GM21447 (cell line): Measurements from ENCODE around the gene PCSK6.

Source experiments
- ATAC-seq: cut with Tn5 transposase; IDR thresholded peaks from one replicate; pipeline ENCODE4 v1.9.1; 2021; ENCODE audit not compliant: unreplicated experiment

PCSK6 gene

GRCh38 chr15:101448336-101448735, 41.2 kb downstream of the PCSK6 start:
- ATAC-seq, result no peak

- ATAC-seq, result no peak
These were observed 41.9 kb downstream of the PCSK6 start for GRCh38 chr15:101447561-101448071.

- ATAC-seq, result no peak
These were observed 42.4 kb downstream of the PCSK6 start for GRCh38 chr15:101447168-101447533.

GRCh38 chr15:101446518-101447167, 42.9 kb downstream of the PCSK6 start:
- ATAC-seq, result no peak

GRCh38 chr15:101445562-101446517, 43.7 kb downstream of the PCSK6 start:
- no peak for ATAC-seq

GRCh38 chr15:101444807-101445508, 44.5 kb downstream of the PCSK6 start:
- ATAC-seq, result no peak

- no peak for ATAC-seq
These were observed 45.5 kb downstream of the PCSK6 start for GRCh38 chr15:101444015-101444414.

GRCh38 chr15:101442272-101442671, 47.2 kb downstream of the PCSK6 start:
- no peak for ATAC-seq

GRCh38 chr15:101441696-101442095, 47.8 kb downstream of the PCSK6 start:
- no peak for ATAC-seq

GRCh38 chr15:101440846-101441590, 48.5 kb downstream of the PCSK6 start:
- no peak for ATAC-seq

GRCh38 chr15:101439920-101440319, 49.6 kb downstream of the PCSK6 start:
- no peak for ATAC-seq

GRCh38 chr15:101439285-101439919, 50.1 kb downstream of the PCSK6 start:
- no peak for ATAC-seq

GRCh38 chr15:101438482-101439284, 50.8 kb downstream of the PCSK6 start:
- ATAC-seq, result no peak

GRCh38 chr15:101437618-101438481, 51.7 kb downstream of the PCSK6 start:
- ATAC-seq, result no peak

GRCh38 chr15:101437209-101437608, 52.3 kb downstream of the PCSK6 start:
- ATAC-seq, result no peak

GRCh38 chr15:101436526-101436925, 53.0 kb downstream of the PCSK6 start:
- ATAC-seq, result no peak

GRCh38 chr15:101435761-101436160, 53.7 kb downstream of the PCSK6 start:
- ATAC-seq, result no peak
